DMS79 treated with DMSO at 0.1 percent for 48 hours (cell line): Measurements from ENCODE around the gene TMEM145.

Experiments used
- DNase-seq: peaks from one replicate; lab custom pipeline; 2025; lab: John Stamatoyannopoulos, UW

TMEM145 gene

DNA sequence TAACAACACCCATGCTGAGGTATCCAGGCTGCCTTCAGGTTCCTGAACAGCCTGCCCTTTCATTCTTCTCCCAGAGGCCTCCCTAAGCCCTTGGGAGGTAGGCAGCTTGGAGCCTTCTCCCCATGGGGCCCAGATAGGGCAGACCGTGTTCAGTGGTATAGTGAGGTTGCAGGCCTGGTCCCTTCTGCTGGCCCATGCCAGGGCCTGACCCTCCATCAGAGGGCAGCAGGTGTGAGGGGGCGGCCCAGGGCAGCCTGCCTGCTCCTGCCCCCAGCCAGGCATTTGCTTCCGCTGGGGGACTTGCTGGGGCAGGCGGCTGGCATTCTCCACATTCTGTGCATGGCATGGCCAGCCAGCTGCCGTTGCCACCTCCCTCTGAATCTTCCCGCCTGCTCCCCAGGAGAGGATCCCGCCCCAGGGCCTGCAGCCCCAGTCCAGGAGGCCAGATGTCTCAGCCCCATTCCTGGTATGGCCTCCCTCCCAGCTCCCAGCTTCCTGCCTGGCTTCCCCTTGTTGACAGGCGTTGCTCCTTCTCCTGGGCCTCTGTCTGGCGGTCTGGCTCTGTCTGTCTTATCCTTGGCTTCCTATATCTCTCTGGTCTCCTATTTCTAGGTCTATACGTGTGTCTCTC lies 35.2 kb upstream of the TMEM145 start:
- DNase-seq = no peak

DNA sequence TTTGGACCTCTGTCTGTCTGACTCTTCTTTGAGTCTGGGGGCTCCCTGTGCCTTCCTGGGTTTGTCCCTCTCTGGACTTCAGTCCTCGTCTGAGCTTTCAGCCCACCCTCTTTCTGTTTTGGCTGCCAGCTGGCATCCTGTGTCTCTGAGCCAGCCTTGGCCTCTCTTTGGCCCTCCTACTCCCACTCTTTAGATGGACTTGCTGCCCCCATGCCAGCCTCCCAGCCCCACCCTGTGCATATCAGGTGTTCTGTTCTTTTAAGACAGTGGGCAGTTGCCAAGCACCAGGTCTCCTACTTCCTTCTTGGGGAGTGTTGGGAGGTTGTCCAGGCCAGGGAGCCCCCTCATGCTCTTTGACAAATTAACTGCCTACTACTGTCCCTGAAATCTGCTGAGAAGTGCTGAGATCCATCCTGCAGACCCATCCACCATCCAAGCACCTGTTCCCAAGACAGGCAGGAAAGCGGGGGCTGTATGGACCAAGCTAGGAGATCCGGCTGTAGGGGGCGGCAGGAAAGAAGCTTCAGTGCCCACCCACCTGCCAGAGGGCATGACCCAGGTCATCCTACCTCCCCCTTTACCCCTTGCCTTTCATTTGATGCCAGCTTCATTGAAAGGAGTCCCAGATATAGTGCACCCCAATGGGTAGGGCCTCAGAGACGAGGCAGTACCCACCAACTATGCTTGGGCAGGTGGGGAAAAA lies 34.5 kb upstream of the TMEM145 start:
- no peak for DNase-seq

DNA sequence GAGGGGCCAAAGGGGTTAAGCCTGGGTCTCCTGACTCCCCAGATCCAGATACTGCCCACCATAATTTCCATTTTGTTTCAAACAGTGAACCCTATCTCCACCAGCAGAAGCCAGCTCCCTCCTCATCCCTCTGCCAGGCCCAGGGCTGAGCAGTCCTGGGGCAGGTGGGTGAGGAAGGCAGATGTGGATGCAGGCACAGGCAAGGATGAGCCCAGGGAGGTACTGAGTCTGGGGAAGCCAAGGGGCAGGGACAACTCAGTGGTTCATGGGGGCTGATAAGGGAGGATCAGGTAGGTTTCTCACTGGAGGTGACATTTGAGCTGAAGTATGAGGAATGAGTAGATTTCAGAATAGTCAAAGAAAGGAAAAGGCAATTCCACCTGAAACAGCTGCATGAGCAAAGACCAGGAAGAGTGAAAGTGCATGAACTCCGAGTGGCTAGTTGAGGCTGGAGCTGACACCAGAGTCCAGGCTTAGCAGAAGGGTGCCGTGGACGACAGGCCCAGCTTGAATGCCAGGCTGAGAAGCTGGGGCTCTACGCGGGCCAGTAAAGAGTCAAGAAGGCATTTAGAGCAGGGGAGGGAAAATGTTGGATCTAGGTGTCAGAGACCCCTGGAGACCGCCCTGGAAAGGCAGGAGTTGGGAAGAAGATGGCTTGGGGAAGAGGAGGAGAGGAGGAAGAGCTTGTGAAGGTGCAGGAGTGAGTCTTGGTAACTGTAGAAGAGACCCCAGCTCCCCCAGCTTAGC lies 33.8 kb upstream of the TMEM145 start:
- DNase-seq = no peak

DNA sequence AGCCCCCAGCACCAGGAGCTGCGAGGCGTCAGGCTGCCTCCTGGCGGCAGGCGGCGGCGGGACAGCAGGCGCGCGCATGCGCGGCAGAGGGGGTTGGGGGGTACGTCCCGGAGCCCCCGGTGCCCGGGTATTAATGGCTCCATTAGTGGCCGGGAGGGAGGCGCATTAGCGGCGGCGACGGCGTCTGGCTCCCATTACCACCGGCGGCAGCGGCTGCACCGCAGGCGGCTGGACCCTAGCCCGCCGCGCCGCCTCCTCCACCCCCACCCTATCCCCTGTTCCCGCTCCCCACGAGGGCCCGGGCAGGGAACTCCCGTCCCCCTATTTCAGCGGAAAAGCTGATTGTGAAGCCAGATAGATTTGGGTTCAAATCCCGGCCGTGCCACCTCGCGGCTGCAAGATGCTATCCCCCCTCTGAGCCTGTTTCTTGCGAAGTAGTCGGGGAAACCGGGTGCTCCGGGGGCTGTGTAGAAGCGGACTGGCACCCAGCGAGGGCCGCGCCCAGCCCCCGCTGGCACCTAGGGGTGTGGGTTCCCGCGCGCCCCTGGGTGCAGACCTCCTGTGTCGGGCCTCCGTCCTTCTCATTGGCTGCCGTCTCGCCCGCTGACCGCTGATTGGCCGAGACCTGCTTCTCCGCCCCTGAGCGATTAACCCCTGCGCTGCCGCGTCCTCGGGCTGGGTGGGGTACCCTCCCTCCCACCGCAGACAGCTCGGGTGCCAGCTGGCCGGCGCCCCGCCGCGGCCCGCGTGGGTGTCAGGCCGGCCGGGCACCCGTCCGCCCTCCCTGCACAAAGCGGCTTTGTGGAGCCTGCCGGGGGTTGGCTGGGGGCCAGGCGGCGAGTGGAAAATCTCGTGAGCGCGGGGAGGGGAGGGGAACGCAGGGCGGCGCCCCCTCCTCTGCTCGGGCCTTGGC lies 33.0 kb upstream of the TMEM145 start:
- peak; percentile 91 for DNase-seq

DNA sequence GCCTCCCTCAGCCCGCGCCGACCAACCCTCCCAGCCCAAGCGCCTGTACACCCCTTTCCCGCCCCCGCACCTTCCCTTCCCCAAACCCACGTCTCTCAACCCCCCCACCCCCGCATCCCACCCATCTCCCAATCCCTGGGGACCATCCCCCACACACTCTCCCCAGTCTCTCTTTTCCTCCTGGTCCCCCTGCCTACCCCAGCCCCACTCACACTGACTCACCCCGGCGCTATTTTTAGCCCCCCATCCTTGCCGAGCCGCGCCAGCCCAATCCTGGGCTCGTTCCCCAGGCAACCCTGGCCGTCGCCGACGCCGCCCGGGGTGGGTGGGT lies 32.3 kb upstream of the TMEM145 start:
- peak; percentile 62 for DNase-seq

DNA sequence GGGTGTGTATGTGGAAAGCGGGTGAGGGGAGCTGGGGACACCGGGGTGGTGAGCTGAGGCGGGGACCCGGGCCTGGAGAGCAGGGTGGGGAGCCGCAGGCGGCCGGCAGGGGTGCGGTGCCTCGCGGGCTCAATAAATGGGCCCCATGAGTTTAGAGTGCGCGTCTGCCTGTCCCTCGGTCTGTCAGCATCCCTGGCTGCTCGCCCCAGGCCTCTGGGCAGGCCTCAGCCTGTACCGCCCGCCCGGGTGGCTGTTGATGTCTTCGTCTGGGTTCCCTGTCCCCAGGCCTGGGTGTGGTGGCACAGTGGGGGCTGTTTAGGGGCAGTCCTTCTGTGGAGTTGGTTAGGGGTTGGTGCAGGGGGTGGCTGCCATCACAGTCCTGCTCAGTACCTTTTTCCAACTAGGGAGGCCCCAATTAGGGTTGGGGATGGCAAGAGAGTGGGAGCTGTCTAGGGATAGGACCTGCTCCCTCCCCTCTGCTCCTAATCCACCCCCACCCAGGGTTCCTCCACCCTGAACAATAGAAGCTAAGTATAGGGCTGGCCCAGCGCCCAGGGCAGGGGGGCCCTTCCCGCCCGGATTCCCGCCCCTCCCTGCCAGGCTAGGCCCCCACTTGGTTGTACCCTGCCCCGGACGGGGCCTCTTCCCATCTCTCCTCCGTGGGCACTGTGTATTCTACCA lies 31.8 kb upstream of the TMEM145 start:
- DNase-seq = peak; percentile 21

DNA sequence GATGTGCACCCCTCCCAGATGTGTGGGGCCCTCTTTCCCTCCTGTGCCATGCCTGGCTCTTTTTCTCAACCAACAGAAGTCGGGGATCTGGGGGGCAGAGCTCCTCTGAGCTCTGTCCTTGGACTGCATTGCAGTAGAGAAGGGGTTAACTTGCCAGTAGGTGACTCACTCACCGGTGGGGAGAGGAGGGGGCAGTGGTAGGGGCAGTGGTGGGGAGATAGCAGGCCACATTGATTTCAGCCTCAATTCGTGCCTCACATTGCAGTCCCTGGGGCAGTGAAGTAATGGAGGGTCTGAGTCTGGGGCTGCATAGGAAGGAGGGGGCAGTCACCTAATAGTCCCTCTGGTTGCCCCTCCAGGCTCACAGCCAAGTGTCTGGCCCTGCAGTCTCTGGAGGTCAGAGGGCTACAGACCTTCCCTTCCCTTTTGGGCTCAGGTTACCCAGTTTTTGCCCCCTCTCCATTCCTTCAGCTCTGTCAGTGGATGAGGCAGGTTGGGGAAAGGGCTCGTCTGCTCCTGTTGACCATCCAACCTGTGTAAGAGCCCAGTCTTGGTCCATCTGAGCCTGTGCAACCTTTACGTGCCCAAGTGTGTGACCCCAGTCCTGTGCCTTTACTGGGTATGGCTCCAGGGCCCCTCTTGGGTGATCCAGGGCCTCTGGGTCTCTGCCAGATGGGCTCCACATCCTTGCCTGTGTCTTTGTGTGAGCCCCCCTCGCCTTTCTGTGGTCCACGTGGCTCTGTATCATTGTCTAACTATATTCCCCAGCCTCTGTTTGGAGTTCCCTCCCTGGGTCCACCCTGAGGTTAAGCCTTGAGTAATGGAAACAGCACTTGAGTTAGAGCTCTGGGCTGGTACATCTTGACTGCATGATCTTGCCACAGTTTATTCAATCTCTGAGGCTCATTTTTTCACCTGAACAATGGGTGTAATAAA lies 31.0 kb upstream of the TMEM145 start:
- DNase-seq = peak; percentile 16

DNA sequence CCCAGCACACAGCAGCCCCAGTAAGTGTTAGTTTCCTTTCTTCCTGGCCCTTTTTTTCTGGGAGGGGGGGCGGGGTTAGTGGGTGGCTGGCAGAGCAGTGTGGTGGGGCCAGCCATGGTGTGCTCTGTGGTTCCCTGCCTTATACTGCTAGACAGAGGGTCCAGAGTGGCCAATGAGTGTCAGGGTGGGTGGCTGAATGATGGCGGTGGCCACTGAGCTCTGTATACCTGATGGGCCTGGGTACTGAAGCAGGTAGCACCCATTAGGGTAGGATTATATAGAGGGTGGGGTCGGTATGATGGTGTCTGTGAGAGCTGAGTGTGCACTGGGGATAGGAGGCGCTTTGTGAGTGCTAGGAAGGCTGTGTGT lies 30.3 kb upstream of the TMEM145 start:
- no peak for DNase-seq

DNA sequence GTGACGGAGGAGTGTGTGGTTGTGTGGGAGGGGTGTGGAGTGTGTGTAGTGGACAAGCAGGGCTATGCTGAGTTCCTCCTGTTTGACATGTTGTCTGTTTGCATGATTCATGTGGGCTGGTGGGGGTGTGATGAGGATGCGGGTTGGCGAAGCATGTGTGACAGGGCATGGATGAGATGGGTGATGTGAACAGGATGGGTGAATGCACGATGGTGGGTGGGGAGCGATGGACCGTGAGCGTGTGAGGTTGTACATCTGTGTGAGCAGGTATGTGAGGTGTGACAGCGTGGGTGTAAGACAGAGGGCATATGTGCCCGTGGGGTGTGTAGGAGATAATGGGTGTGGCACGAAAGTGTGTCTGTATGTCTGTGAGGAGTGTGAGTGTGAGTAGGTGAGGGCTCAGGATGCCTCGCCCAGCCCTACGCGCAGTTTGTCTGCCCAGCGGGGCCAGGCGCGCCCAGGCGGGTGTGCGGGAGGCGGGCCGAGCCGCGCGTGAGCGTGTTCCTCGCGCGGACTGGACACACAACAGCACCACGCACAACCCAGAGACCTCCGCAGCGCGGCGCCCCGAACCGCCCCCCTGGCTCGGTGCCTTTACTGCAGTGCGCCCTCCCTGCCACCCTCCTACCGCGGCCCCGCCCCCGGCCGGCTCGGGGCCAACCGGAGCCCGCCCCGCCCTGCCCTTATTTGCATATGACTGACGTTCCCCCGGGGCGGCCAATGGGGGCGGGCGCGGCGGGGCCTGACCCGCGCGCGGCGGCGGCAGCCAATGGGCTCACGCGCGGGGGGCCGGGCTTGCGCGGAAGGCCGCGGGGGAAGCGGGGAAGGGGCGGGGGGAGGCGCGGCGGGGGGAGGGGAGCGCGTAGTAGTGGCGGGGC lies 29.7 kb upstream of the TMEM145 start:
- peak; percentile 84 for DNase-seq

DNA sequence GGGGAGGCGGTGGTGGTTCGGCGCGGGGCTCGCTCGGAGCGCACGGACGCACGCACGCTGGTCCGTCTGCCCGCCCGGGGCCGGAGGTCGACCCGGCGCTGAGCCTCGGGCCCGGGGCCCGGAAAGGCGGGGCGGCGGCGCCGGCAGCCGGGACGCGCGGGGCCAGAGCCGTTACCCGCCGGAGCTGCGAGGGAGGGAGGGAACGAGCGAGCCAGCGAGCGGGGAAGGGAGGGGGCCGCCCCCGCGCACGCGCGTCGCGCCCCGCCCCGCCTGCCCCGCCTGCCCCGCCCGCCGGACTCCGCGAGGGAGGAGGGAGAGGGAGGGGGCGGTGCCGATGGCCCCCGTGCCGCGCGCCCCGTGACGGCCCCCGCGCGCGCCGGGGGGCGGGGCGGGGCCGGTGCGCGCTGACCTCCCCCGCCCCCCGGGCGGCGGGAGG lies 29.0 kb upstream of the TMEM145 start:
- peak; percentile 68 for DNase-seq

DNA sequence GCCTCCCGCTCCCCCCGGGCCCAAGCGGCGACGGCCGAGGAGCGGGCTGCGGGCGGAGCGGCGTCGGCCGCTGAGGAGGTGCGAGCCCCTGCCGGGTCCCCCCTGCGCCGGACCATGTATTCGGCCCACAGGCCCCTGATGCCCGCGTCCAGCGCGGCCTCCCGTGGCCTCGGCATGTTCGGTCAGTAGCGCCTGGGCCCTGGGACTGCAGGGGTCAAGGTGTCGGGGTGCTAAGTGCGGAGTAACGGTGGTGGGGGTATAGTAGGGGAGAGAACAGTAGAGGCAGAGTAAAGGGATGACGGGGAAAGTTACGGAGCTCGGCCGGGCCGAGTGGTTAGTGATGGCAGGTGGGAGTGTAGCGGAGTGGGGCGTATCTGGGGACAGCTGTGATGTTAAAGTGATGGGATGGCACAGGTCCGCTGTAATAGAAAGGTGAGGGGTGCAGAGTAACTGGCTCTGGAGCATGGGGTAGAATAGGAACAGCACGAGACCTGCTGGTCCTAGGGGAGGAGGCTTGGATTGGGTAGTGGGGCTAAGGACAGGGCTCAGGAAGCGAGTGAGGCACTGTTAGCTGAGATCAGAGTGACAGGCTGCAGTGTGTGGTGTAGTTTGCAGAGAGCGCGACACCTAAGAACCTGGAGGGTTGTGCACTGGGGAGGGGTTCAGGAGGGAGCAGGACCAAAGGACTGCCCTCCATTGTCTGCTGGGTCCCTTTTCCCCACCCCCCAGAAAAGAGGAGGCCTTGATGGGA lies 28.3 kb upstream of the TMEM145 start:
- DNase-seq = peak; percentile 62

DNA sequence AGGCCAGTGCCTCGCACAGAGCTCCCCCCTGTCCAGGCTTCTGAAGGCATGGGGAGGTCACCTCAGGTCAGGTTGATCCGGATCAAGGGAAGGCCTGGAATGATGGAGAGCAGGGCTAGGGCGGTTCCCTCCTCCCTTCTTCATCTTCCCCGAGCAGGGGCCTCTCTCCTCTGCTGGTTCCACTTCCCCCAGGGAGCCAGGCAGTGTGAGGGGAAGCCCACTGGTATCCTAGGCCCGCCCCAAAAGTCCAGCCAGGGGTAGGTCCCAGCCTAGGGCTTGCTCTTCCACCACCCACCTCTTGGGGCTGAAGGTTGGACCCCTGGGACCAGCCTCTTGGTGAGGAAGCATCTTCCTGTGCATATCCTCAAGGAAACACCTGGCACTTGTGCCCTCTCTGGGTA lies 27.6 kb upstream of the TMEM145 start:
- no peak for DNase-seq

DNA sequence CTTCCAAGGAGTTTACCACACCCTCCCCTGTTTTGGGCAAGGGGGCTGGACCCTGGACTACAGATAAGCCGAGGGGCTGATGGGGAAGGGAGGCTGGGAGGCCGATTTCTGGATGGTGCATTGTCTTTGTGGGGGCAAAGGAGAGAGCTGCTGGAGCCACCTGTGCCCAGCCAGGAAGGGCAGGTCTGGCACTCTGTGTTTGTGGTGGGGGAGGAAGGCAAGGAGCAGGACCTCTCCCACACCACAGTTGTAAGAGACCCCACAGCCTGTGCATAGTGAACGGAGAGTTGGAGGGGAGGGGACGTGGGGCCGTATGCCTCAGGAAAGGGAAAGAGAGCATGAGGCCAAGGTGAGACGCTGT lies 27.1 kb upstream of the TMEM145 start:
- no peak for DNase-seq

DNA sequence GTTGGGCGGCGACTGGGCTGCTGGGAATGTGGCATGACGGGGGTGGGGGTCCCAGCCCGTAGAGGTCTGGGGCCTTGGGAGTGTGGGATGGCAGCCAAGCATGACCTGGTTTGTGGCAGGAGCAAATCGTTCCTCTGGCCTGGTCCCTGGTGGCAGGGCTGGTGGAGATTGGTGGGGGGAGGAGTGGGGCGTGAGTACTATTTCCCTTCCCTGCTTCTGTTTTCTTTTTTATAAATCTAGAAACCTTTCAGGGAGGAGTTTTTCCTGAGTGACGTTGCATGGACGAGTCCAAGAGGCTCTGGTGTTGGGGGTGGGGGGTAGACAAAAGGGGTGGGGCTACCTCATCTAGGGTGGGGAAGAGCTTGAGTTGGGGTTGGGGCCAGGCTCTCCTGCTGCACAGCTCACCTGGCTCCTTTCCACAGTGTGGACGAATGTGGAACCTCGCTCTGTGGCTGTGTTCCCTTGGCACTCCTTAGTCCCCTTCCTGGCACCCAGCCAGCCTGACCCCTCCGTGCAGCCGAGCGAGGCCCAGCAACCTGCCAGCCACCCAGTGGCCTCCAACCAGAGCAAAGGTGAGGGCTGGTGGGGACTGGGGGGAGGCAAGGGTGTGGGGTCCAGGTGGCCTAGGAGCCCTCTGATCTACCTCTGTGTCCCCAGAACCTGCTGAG lies 26.6 kb upstream of the TMEM145 start:
- peak; percentile 46 for DNase-seq

DNA sequence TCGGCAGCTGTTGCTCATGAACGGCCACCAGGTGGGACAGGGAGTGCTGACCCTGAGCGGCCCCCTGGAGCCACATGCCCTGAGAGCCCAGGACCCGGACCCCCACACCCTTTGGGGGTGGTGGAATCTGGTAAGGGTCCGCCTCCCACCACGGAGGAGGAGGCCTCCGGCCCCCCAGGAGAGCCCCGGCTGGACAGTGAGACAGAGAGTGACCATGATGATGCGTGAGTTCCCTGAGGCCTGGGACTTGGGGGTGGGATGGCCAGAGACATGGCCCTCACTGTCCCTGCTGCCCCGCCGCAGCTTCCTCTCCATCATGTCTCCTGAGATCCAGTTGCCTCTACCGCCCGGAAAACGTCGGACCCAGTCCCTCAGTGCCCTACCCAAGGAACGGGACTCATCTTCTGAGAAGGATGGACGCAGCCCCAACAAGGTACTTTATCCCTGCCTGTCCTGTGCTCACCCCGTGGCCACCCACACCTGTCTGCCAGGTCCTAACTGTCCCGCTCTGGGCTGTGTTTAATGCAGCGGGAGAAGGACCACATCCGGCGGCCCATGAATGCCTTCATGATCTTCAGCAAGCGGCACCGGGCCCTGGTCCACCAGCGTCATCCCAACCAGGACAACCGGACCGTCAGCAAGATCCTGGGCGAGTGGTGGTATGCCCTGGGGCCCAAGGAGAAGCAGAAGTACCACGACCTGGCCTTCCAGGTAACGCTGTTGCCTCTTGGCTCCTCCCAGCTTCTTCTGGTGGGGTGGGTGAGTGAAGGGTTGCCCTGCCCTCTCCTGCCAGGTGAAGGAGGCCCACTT lies 25.9 kb upstream of the TMEM145 start:
- DNase-seq = no peak

DNA sequence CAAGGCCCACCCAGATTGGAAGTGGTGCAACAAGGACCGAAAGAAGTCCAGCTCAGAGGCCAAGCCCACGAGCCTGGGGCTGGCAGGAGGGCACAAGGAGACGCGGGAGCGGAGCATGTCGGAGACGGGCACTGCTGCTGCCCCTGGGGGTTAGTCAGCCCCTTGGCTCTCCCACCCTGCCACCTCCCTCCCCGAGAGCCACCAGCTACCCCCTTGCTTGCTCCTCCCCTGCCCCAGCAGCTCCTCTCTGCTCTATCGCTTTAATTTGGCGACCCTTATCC lies 25.3 kb upstream of the TMEM145 start:
- DNase-seq = no peak

DNA sequence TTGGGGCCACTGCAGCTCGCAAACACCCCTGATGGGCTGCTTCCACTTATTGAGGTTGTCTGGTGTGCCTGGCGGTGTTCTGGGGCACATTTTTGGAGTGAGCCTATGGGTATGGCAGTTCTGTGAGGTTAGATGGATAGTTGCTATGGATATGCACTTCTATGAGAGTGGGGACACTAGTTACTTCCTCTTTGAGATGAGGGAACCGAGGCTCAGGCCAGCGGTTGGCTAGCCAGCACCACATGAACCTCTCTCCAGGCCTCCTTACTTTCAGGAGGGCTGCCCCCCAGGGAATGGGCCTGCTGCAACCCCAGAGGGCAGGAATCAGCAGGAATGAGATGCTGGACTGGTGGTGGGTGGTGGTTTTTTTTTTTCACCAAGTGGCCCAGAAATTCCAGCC lies 24.7 kb upstream of the TMEM145 start:
- no peak for DNase-seq
